Measurements from ENCODE around the gene CACNA1D.

GRCh38 chr3:53530205-53530604 is 35.8 kb downstream of the CACNA1D start:
- TF ChIP-seq CTCF (conservative IDR thresholded peaks at IDR 0.05) (no peak), ZFX (IDR thresholded peaks at IDR 0.05) (no peak)

All from C4-2B (cell line).